Activated T-helper 1 cell treated with Interleukin-2 at 50 U/mL for 16 hours (primary cell): Measurements from ENCODE around the gene SLC17A4.

Source experiments
- DNase-seq: peaks from one replicate; pipeline ENCODE4 v3.0.0-alpha.2; 2020; ENCODE audit warnings: low read depth

SLC17A4 gene

DNA sequence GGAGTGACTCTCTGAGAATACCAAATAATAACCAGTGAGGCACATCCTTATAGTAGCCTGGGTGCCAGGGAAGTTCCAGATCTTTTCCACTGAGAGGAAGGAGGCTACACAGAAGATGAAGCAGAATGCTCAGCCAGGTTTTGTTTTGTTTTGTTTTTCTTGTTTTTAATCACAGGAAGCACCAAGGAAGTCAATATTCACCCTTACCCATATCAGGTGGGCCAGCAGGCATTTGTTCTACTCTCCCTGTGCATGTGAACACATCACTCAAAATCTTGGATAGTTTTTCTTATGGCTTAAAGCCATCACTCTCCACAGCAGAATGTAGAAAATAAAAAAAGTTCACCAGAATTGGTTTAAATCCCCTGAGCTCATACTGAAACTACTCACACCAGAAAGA, 66.8 kb downstream of the SLC17A4 start:
- DNase-seq = no peak

DNA sequence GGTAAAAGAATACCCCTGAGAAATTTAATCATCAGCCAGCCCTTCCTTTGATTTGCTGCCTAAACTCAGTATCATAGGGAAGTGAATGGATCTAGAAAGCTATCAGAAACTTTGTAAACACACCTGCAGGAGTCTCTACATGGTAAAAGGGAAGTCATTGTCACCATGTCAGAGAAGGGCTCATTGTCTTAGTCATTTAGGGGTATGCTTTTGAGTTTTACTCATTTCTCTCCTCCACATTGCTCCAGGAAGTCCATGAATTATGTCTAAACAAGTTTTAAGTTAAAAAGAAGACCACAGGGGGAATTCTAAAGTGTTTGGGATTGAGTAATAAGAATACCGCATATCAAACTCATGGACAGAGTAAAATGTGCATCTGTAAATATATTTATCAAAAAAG, 74.8 kb downstream of the SLC17A4 start:
- no peak for DNase-seq

DNA sequence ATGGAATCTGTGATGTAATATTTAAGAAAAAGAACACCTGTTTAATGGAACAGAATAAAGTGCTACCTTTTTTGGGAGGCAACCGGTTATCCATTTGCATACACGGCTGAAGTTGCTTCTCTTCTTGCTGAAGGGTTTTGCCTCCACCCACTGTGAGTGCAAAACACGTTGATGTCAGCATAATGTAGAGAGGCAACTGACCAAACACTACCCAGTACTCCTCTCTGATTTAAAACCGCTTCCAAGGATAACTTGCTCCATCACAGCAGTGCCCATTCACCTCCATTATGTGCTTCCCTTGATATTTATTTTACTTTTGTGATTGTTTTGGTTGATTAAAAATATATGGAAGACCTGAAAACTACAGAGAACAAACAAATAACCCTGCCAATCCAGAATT, 75.9 kb downstream of the SLC17A4 start:
- no peak for DNase-seq
